ENCODE measurements around the gene SCN11A. TPM values are rescaled to one million over a fixed set of nuclear protein-coding genes. Genes with fewer than 3 reads are reported as not detected.

SCN11A gene
- not detected in 5 replicates for total RNA-seq (2022; extraction: Qiagen RNA extraction; ENCODE audit: low read depth)

DNA sequence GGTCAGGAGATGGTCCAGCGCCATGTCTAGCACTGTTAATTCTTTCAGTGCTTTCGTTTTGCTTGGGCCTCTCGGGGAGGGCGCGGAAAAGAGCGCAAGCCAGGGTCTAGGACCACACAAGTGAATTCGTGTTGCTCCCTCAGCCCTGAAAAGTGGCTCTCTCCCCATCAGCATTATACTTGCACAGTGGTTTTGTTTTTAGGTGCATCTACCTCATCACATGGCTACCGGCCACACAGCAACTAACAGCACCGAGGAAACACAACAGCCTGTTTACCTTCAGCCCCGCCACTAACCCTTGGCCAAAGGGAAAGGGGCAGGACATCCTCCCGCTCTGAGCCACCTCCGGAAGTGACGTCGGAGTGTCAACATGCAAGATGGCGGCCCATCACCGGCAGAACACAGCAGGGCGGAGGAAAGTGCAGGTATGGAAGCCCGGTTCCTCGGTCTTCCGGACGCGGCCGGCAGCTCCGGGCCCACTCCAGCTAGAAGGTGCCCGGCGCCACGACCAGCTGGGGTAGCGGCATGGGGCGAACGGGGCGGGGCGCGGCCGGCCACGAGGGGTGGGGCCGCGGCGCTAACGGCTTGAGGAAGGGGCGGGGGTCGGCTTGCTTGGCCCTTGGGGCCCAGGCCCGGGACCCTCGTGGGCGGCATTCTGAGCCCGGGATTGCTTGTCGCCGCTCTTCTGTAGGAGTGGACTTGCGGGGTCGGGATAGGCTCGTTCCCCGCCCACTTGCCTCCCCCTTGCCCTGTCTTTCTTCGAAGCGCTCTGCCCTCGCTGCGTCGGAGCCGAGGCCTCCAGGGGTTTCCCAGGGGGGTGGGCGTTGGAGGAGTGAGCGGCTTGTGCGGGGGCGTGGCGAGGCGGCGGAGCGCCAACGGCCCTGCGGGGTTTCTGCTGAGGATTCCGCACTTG lies at the start of gene SCN11A, which contains the start of gene WDR48:
Gene SCN11A, minus strand, starts transcription at position 296 of the 913 bp plus-strand sequence. CDS start 101,582 bp downstream, outside the sequence.
Gene WDR48, plus strand, starts transcription at position 368 of the 913 bp plus-strand sequence. Its CDS starts 10 bp downstream, at position 378.

Other genes starting within 250 kb of the SCN11A start
- not detected in 5 replicates for gene SCN10A, start 235.7 kb downstream of the SCN11A start, total RNA-seq (2022; extraction: Qiagen RNA extraction; ENCODE audit: low read depth)
- 19.0 to 26.0 TPM (median 22.8 TPM) in 5 replicates for gene WDR48, start 72 bp upstream of the SCN11A start, total RNA-seq (2022; extraction: Qiagen RNA extraction; ENCODE audit: low read depth)
- 26.4 to 34.9 TPM (median 33.9 TPM) in 5 replicates for gene GORASP1, start 55.7 kb upstream of the SCN11A start, total RNA-seq (2022; extraction: Qiagen RNA extraction; ENCODE audit: low read depth)
- gene TTC21A, start 55.7 kb upstream of the SCN11A start, total RNA-seq (2022; extraction: Qiagen RNA extraction; ENCODE audit: low read depth) = 1.4 to 1.9 TPM (median 1.5 TPM) in 5 replicates
- gene CSRNP1, start 101.6 kb upstream of the SCN11A start, total RNA-seq (2022; extraction: Qiagen RNA extraction; ENCODE audit: low read depth) = 15.2 to 22.2 TPM (median 18.3 TPM) in 5 replicates
- gene XIRP1, start 140.7 kb upstream of the SCN11A start, total RNA-seq (2022; extraction: Qiagen RNA extraction; ENCODE audit: low read depth) = 0.05 to 0.15 TPM (median 0.07 TPM) in 5 replicates
- 0.02 TPM in 1 of 5 replicates, not detected in the others for gene CX3CR1, start 228.1 kb upstream of the SCN11A start, total RNA-seq (2022; extraction: Qiagen RNA extraction; ENCODE audit: low read depth)